HEK293 (cell line): Measurements from ENCODE around the gene ZDHHC3.

Experiments
- CTCF ChIA-PET: fragments of 350-600 bp; formaldehyde crosslinking; extraction: SDS; loops from one replicate; lab custom pipeline; 2021; ENCODE audit warnings: antibody characterized with exemption; lab: Yijun Ruan, JAX
- POLR2A ChIA-PET: fragments of 300-600 bp; formaldehyde crosslinking; extraction: SDS; loops from one replicate; lab custom pipeline; 2020; ENCODE audit warnings: antibody characterized with exemption, inconsistent platforms; lab: Yijun Ruan, JAX
- H3K27ac ChIP-seq: fragments of 200-500 bp; sonication (Bioruptor generic); 2 replicates; pipeline ENCODE4 v1.5.1; 2014; ENCODE audit warnings: low read depth, low read length, control low read depth, inconsistent platforms; ENCODE audit errors: extremely low read depth
- H3K36me3 ChIP-seq, 2 experiments: fragments of 200-500 bp in 1 of 2; sonication (Bioruptor generic) in 1 of 2; 1 replicate in 1 of 2; 2 replicates in 1 of 2; pipeline ENCODE4 v1.5.1; 2014 to 2017; ENCODE audit warnings: inconsistent platforms in 2 of 2, low read length in 2 of 2; ENCODE audit not compliant: control insufficient read depth in 2 of 2, insufficient read depth in 1 of 2
- H3K4me1 ChIP-seq: fragments of 200-500 bp; sonication (Bioruptor generic); 2 replicates; pipeline ENCODE4 v1.5.1; 2014; ENCODE audit warnings: mild to moderate bottlenecking, low read length, inconsistent platforms; ENCODE audit not compliant: control insufficient read depth, insufficient read depth
- H3K4me3 ChIP-seq: 2 replicates; pipeline ENCODE4 v1.5.1; 2011; ENCODE audit warnings: low read depth, mild to moderate bottlenecking, control low read depth, low read length, moderate library complexity
- H3K9me3 ChIP-seq: fragments of 200-500 bp; sonication (Bioruptor generic); 2 replicates; pipeline ENCODE4 v1.5.1; 2014; ENCODE audit warnings: low read depth, low read length, inconsistent platforms; ENCODE audit not compliant: control insufficient read depth, insufficient read depth
- KLF1 ChIP-seq: fragments of 450-650 bp; formaldehyde crosslinking; IDR thresholded peaks from 2 replicates; pipeline ENCODE4 v1.5.1; 2016; ENCODE audit warnings: missing biosample characterization, missing genetic modification characterization
- KLF16 ChIP-seq: fragments of 450-650 bp; formaldehyde crosslinking; IDR thresholded peaks from 2 replicates; pipeline ENCODE4 v1.5.1; 2017; ENCODE audit warnings: missing biosample characterization, missing genetic modification characterization
- TCF7L2 ChIP-seq: IDR thresholded peaks from 2 replicates; pipeline ENCODE4 v1.6.1; 2011; ENCODE audit warnings: low read depth, mild to moderate bottlenecking, inconsistent platforms, low read length, moderate library complexity, borderline replicate concordance
- ZBTB20 ChIP-seq: fragments of 450-650 bp; formaldehyde crosslinking; IDR thresholded peaks from 2 replicates; pipeline ENCODE4 v1.5.1; 2016; ENCODE audit warnings: missing biosample characterization, missing genetic modification characterization
- ZNF140 ChIP-seq: fragments of 450-650 bp; formaldehyde crosslinking; IDR thresholded peaks from 2 replicates; pipeline ENCODE4 v1.5.1; 2016; ENCODE audit warnings: missing biosample characterization, missing genetic modification characterization
- ZNF174 ChIP-seq: fragments of 450-650 bp; formaldehyde crosslinking; IDR thresholded peaks from 2 replicates; pipeline ENCODE4 v1.5.0; 2017; ENCODE audit warnings: missing biosample characterization, mild to moderate bottlenecking, missing genetic modification characterization
- ZNF24 ChIP-seq: fragments of 450-650 bp; formaldehyde crosslinking; IDR thresholded peaks from 2 replicates; pipeline ENCODE4 v1.5.1; 2016; ENCODE audit warnings: missing biosample characterization, missing genetic modification characterization
- ZNF501 ChIP-seq: fragments of 450-650 bp; formaldehyde crosslinking; IDR thresholded peaks from 2 replicates; pipeline ENCODE4 v1.5.1; 2016; ENCODE audit warnings: missing biosample characterization, missing genetic modification characterization
- ZNF560 ChIP-seq: fragments of 450-650 bp; formaldehyde crosslinking; IDR thresholded peaks from 2 replicates; pipeline ENCODE4 v1.5.1; 2017; ENCODE audit warnings: missing biosample characterization, missing genetic modification characterization, borderline replicate concordance
- ZNF596 ChIP-seq: fragments of 450-650 bp; IDR thresholded peaks from 2 replicates; pipeline ENCODE4 v1.5.0; 2018; ENCODE audit warnings: missing biosample characterization, mild to moderate bottlenecking, missing genetic modification characterization, moderate library complexity
- ZNF76 ChIP-seq: fragments of 450-650 bp; formaldehyde crosslinking; IDR thresholded peaks from 2 replicates; pipeline ENCODE4; 2016; ENCODE audit warnings: low read depth, missing biosample characterization, missing genetic modification characterization, borderline replicate concordance
- ZNF768 ChIP-seq: fragments of 450-650 bp; formaldehyde crosslinking; IDR thresholded peaks from 2 replicates; pipeline ENCODE4 v1.5.1; 2018; ENCODE audit warnings: missing biosample characterization, mild to moderate bottlenecking, missing genetic modification characterization
- TF ChIP-seq, protein P1 (sequence below): fragments of 450-650 bp; formaldehyde crosslinking; IDR thresholded peaks from 2 replicates; pipeline ENCODE4 v1.5.1; 2016; ENCODE audit warnings: missing biosample characterization, missing genetic modification characterization
- TF ChIP-seq, protein P2 (sequence below): fragments of 450-650 bp; formaldehyde crosslinking; optimal IDR thresholded peaks from 2 replicates; pipeline ENCODE3; 2016; ENCODE audit warnings: missing biosample characterization, mild to moderate bottlenecking, missing genetic modification characterization
- TF ChIP-seq, protein P3 (sequence below): fragments of 450-650 bp; formaldehyde crosslinking; IDR thresholded peaks from 2 replicates; pipeline ENCODE4 v1.5.1; 2016; ENCODE audit warnings: missing biosample characterization, missing genetic modification characterization
- TF ChIP-seq, protein P4 (sequence below): fragments of 450-650 bp; formaldehyde crosslinking; IDR thresholded peaks from 2 replicates; pipeline ENCODE4 v1.5.1; 2016; ENCODE audit warnings: missing biosample characterization, missing genetic modification characterization
- TF ChIP-seq, protein P5 (sequence below): fragments of 450-650 bp; formaldehyde crosslinking; IDR thresholded peaks from 2 replicates; pipeline ENCODE4 v1.5.1; 2016; ENCODE audit warnings: missing biosample characterization, missing genetic modification characterization
- TF ChIP-seq, protein P6 (sequence below): fragments of 450-650 bp; formaldehyde crosslinking; IDR thresholded peaks from 2 replicates; pipeline ENCODE4 v1.5.1; 2016; ENCODE audit warnings: missing biosample characterization, missing genetic modification characterization
- TF ChIP-seq, protein P7 (sequence below): fragments of 450-650 bp; IDR thresholded peaks from 2 replicates; pipeline ENCODE4 v1.5.1; 2018; ENCODE audit warnings: missing biosample characterization, mild to moderate bottlenecking, missing genetic modification characterization

The ZDHHC3 gene

DNA sequence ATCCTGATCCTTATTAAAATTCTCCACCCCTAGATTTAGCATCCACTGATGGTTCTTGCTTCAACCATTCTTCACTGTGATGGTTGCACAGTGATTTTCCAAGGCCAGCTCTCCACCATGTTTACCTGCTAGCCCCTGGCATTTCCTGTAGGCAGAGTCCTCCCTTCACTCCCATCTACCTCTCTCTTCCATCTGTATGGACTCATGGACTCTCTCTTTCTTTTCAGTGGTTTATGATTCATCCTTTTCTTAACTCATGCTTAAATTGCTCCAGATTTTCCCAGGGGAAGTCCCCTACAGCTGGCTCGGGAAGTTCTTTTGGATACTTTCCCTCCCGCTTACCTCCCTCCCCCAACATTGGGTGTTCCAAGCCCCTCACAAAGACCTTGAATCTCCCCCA lies 82.9 kb downstream of the ZDHHC3 start:
- Histone ChIP-seq H3K9me3 (no peaks in the 10 kb centered on the region), H3K27ac (no peak overlapping the region), H3K4me1 (no peaks in the 10 kb centered on the region), H3K36me3 (no peaks in the 10 kb centered on the region), H3K4me3 (no peak overlapping the region)
- POLR2A ChIA-PET: no interaction called here
- CTCF ChIA-PET: no interaction called here
- no peak for TF ChIP-seq KLF1 (tag by site-specific recombination)
- TF ChIP-seq ZNF174: no peak
- no peak for TF ChIP-seq KLF16 (tag by site-specific recombination)
- TF ChIP-seq, protein P1, sequence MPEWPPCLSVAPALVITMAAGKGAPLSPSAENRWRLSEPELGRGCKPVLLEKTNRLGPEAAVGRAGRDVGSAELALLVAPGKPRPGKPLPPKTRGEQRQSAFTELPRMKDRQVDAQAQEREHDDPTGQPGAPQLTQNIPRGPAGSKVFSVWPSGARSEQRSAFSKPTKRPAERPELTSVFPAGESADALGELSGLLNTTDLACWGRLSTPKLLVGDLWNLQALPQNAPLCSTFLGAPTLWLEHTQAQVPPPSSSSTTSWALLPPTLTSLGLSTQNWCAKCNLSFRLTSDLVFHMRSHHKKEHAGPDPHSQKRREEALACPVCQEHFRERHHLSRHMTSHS (tag by site-specific recombination): no peak
- TF ChIP-seq, protein P2, sequence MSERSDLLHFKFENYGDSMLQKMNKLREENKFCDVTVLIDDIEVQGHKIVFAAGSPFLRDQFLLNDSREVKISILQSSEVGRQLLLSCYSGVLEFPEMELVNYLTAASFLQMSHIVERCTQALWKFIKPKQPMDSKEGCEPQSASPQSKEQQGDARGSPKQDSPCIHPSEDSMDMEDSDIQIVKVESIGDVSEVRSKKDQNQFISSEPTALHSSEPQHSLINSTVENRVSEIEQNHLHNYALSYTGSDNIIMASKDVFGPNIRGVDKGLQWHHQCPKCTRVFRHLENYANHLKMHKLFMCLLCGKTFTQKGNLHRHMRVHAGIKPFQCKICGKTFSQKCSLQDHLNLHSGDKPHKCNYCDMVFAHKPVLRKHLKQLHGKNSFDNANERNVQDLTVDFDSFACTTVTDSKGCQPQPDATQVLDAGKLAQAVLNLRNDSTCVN: no peak
- TF ChIP-seq ZNF140 (tag by site-specific recombination): no peak
- TF ChIP-seq, protein P3, sequence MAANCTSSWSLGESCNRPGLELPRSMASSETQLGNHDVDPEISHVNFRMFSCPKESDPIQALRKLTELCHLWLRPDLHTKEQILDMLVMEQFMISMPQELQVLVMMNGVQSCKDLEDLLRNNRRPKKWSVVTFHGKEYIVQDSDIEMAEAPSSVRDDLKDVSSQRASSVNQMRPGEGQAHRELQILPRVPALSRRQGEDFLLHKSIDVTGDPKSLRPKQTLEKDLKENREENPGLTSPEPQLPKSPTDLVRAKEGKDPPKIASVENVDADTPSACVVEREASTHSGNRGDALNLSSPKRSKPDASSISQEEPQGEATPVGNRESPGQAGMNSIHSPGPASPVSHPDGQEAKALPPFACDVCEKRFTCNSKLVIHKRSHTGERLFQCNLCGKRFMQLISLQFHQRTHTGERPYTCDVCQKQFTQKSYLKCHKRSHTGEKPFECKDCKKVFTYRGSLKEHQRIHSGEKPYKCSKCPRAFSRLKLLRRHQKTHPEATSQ (tag by site-specific recombination): no peak
- TF ChIP-seq, protein P4, sequence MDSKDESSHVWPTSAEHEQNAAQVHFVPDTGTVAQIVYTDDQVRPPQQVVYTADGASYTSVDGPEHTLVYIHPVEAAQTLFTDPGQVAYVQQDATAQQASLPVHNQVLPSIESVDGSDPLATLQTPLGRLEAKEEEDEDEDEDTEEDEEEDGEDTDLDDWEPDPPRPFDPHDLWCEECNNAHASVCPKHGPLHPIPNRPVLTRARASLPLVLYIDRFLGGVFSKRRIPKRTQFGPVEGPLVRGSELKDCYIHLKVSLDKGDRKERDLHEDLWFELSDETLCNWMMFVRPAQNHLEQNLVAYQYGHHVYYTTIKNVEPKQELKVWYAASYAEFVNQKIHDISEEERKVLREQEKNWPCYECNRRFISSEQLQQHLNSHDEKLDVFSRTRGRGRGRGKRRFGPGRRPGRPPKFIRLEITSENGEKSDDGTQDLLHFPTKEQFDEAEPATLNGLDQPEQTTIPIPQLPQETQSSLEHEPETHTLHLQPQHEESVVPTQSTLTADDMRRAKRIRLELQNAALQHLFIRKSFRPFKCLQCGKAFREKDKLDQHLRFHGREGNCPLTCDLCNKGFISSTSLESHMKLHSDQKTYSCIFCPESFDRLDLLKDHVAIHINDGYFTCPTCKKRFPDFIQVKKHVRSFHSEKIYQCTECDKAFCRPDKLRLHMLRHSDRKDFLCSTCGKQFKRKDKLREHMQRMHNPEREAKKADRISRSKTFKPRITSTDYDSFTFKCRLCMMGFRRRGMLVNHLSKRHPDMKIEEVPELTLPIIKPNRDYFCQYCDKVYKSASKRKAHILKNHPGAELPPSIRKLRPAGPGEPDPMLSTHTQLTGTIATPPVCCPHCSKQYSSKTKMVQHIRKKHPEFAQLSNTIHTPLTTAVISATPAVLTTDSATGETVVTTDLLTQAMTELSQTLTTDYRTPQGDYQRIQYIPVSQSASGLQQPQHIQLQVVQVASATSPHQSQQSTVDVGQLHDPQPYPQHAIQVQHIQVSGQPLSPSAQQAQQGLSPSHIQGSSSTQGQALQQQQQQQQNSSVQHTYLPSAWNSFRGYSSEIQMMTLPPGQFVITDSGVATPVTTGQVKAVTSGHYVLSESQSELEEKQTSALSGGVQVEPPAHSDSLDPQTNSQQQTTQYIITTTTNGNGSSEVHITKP (tag by site-specific recombination): no peak
- no peak for TF ChIP-seq ZNF768
- TF ChIP-seq ZNF596 (tag by site-specific recombination): no peak
- TF ChIP-seq ZNF501 (tag by site-specific recombination): no peak
- TF ChIP-seq TCF7L2: no peak
- TF ChIP-seq ZNF76 (tag by site-specific recombination): no peak
- TF ChIP-seq, protein P5, sequence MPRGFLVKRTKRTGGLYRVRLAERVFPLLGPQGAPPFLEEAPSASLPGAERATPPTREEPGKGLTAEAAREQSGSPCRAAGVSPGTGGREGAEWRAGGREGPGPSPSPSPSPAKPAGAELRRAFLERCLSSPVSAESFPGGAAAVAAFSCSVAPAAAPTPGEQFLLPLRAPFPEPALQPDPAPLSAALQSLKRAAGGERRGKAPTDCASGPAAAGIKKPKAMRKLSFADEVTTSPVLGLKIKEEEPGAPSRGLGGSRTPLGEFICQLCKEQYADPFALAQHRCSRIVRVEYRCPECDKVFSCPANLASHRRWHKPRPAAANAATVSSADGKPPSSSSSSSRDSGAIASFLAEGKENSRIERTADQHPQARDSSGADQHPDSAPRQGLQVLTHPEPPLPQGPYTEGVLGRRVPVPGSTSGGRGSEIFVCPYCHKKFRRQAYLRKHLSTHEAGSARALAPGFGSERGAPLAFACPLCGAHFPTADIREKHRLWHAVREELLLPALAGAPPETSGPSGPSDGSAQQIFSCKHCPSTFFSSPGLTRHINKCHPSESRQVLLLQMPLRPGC: no peak
- TF ChIP-seq ZBTB20 (tag by site-specific recombination): no peak
- TF ChIP-seq, protein P6, sequence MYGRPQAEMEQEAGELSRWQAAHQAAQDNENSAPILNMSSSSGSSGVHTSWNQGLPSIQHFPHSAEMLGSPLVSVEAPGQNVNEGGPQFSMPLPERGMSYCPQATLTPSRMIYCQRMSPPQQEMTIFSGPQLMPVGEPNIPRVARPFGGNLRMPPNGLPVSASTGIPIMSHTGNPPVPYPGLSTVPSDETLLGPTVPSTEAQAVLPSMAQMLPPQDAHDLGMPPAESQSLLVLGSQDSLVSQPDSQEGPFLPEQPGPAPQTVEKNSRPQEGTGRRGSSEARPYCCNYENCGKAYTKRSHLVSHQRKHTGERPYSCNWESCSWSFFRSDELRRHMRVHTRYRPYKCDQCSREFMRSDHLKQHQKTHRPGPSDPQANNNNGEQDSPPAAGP (tag by site-specific recombination): no peak
- TF ChIP-seq, protein P7, sequence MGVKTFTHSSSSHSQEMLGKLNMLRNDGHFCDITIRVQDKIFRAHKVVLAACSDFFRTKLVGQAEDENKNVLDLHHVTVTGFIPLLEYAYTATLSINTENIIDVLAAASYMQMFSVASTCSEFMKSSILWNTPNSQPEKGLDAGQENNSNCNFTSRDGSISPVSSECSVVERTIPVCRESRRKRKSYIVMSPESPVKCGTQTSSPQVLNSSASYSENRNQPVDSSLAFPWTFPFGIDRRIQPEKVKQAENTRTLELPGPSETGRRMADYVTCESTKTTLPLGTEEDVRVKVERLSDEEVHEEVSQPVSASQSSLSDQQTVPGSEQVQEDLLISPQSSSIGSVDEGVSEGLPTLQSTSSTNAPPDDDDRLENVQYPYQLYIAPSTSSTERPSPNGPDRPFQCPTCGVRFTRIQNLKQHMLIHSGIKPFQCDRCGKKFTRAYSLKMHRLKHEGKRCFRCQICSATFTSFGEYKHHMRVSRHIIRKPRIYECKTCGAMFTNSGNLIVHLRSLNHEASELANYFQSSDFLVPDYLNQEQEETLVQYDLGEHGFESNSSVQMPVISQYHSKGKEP (tag by site-specific recombination): no peak
- TF ChIP-seq ZNF24: no peak
- no peak for TF ChIP-seq ZNF560 (tag by site-specific recombination)
